Activated CD8-positive, alpha-beta memory T cell treated with anti-CD3 and anti-CD28 coated beads, Interleukin-2, amount 50 U/mL, for 1 hour (primary cell): Measurements from ENCODE around the gene ETV6.

Experiments
- DNase-seq: peaks from one replicate; pipeline ENCODE4 v3.0.0-alpha.2; 2020; ENCODE audit errors: extremely low read depth

The ETV6 gene

GRCh38 chr12:11859705-11860425 lies 210.4 kb downstream of the ETV6 start:
- DNase-seq: no peak

GRCh38 chr12:11861155-11861863 lies 211.8 kb downstream of the ETV6 start:
- no peak for DNase-seq

- no peak for DNase-seq
These were observed 212.6 kb downstream of the ETV6 start for GRCh38 chr12:11861864-11862600.

GRCh38 chr12:11862798-11863197 lies 213.3 kb downstream of the ETV6 start:
- no peak for DNase-seq

GRCh38 chr12:11863478-11863906 lies 214.0 kb downstream of the ETV6 start:
- DNase-seq: no peak

GRCh38 chr12:11863988-11864387 lies 214.5 kb downstream of the ETV6 start:
- no peak for DNase-seq

- DNase-seq: no peak
These were observed 216.3 kb downstream of the ETV6 start for GRCh38 chr12:11865824-11866223.

GRCh38 chr12:11868027-11868426 lies 218.6 kb downstream of the ETV6 start:
- no peak for DNase-seq

- DNase-seq: no peak
These were observed 219.9 kb downstream of the ETV6 start for GRCh38 chr12:11869406-11869805.

- DNase-seq: no peak
These were observed 220.6 kb downstream of the ETV6 start for GRCh38 chr12:11870041-11870451.

GRCh38 chr12:11872055-11872454 lies 222.6 kb downstream of the ETV6 start:
- DNase-seq: no peak

- no peak for DNase-seq
These were observed 226.0 kb downstream of the ETV6 start for GRCh38 chr12:11875414-11875935.

- no peak for DNase-seq
These were observed 226.8 kb downstream of the ETV6 start for GRCh38 chr12:11876307-11876706.

GRCh38 chr12:11877102-11877826 lies 227.8 kb downstream of the ETV6 start:
- no peak for DNase-seq

GRCh38 chr12:11877869-11878780 lies 228.7 kb downstream of the ETV6 start:
- DNase-seq: no peak

- DNase-seq: no peak
These were observed 229.8 kb downstream of the ETV6 start for GRCh38 chr12:11879306-11879705.

- DNase-seq: no peak
These were observed 230.9 kb downstream of the ETV6 start for GRCh38 chr12:11880381-11880780.

GRCh38 chr12:11881835-11882234 lies 232.4 kb downstream of the ETV6 start:
- no peak for DNase-seq

- DNase-seq: no peak
These were observed 233.0 kb downstream of the ETV6 start for GRCh38 chr12:11882301-11883019.

GRCh38 chr12:11884116-11884515 lies 234.6 kb downstream of the ETV6 start:
- no peak for DNase-seq
